ENCODE data around the gene TAC4. TPM values are rescaled to one million over a fixed set of nuclear protein-coding genes. Genes with fewer than 3 reads are reported as not detected.

The TAC4 gene
- total RNA-seq, 1 donor from 2014 or later: not detected

- no peak for FAIRE-seq
- no peak overlapping the region for H2AFZ ChIP-seq (ENCODE audit: low read depth, low read length)
- H3K27ac Mint-ChIP-seq (ENCODE audit: unreplicated experiment): no peak overlapping the region
- H3K27me3 ChIP-seq (ENCODE audit: insufficient read depth, low read length): peaks cover 11% of the 10 kb centered on the region
- H3K4me1 Mint-ChIP-seq (ENCODE audit: low read depth, unreplicated experiment): peaks cover 10% of the 10 kb centered on the region
- no peak overlapping the region for H3K9ac ChIP-seq (ENCODE audit: low read length)
- TF ChIP-seq CTCF (IDR thresholded peaks at IDR 0.05; ENCODE audit: insufficient read depth, low read depth, low read length): no peak
- no peak for TF ChIP-seq EZH2 (IDR thresholded peaks at IDR 0.05; ENCODE audit: insufficient read depth, low read length)
- H3K79me2 ChIP-seq (ENCODE audit: insufficient read depth, low read length): no peaks in the 10 kb centered on the region
- no peak overlapping the region for H3K4me2 ChIP-seq (ENCODE audit: low read length)
- H3K9me3 ChIP-seq (ENCODE audit: insufficient read depth, low read depth, low read length): no peaks in the 10 kb centered on the region
- no peak overlapping the region for H3K4me3 ChIP-seq (ENCODE audit: insufficient read depth, low read depth, low read length)
- peaks cover 5% of the 10 kb centered on the region for H3K4me1 ChIP-seq (ENCODE audit: insufficient read depth, low read length)
- no peaks in the 10 kb centered on the region for H3K36me3 ChIP-seq (ENCODE audit: insufficient read depth, low read length)
- H3K27me3 Mint-ChIP-seq (ENCODE audit: low read depth, unreplicated experiment): peaks cover 25% of the 10 kb centered on the region
- H3K27ac ChIP-seq (ENCODE audit: low read depth, low read length): no peak overlapping the region
- H3K9me3 Mint-ChIP-seq (ENCODE audit: unreplicated experiment): peaks cover 1% of the 10 kb centered on the region
- no peak overlapping the region for H3K4me3 Mint-ChIP-seq (ENCODE audit: unreplicated experiment)
- DNase-seq (ENCODE audit: low read depth): no peak
- H3K36me3 Mint-ChIP-seq (ENCODE audit: low read depth, unreplicated experiment): peaks cover 3% of the 10 kb centered on the region
- no peaks in the 10 kb centered on the region for H4K20me1 ChIP-seq (ENCODE audit: insufficient read depth, low read length)
These were observed 15.0 kb upstream of the TAC4 start for GRCh38 chr17:49862781-49863331.

- Histone ChIP-seq H3K36me3 (ENCODE audit: insufficient read depth, low read length) (no peaks in the 10 kb centered on the region), H2AFZ (ENCODE audit: low read depth, low read length) (no peak overlapping the region), H4K20me1 (ENCODE audit: insufficient read depth, low read length) (no peaks in the 10 kb centered on the region), H3K9me3 (ENCODE audit: insufficient read depth, low read depth, low read length) (no peaks in the 10 kb centered on the region), H3K4me3 (ENCODE audit: insufficient read depth, low read depth, low read length) (no peak overlapping the region), H3K79me2 (ENCODE audit: insufficient read depth, low read length) (no peaks in the 10 kb centered on the region), H3K4me2 (ENCODE audit: low read length) (no peak overlapping the region), H3K27me3 (ENCODE audit: insufficient read depth, low read length) (peaks cover 7% of the 10 kb centered on the region), H3K27ac (ENCODE audit: low read depth, low read length) (no peak overlapping the region), H3K4me1 (ENCODE audit: insufficient read depth, low read length) (peaks cover 5% of the 10 kb centered on the region), H3K9ac (ENCODE audit: low read length) (no peak overlapping the region)
- Mint-ChIP-seq H3K36me3 (ENCODE audit: low read depth, unreplicated experiment) (peaks cover 3% of the 10 kb centered on the region), H3K27me3 (ENCODE audit: low read depth, unreplicated experiment) (peaks cover 32% of the 10 kb centered on the region), H3K9me3 (ENCODE audit: unreplicated experiment) (no peaks in the 10 kb centered on the region), H3K27ac (ENCODE audit: unreplicated experiment) (no peak overlapping the region), H3K4me1 (ENCODE audit: low read depth, unreplicated experiment) (peaks cover 9% of the 10 kb centered on the region), H3K4me3 (ENCODE audit: unreplicated experiment) (no peak overlapping the region)
- no peak for FAIRE-seq
- TF ChIP-seq EZH2 (IDR thresholded peaks at IDR 0.05; ENCODE audit: insufficient read depth, low read length) (no peak), CTCF (IDR thresholded peaks at IDR 0.05; ENCODE audit: insufficient read depth, low read depth, low read length) (peak; percentile 69)
- no peak for DNase-seq (ENCODE audit: low read depth)
These were observed 13.4 kb upstream of the TAC4 start for GRCh38 chr17:49861150-49861884.
